K562 (cell line): ENCODE results near the gene TNPO2. TPM values are rescaled to one million over a fixed set of nuclear protein-coding genes. Genes with fewer than 3 reads are reported as not detected.
A peak's percentile ranks its signal among the peaks of the same experiment; 100 is the strongest.

Experiments
- ASH1L ChIP-seq: fragments of 450-650 bp; IDR thresholded peaks from 2 replicates; pipeline ENCODE4 v1.6.1; 2018; ENCODE audit warnings: borderline replicate concordance, mild to moderate bottlenecking, low read depth; ENCODE audit not compliant: partially characterized antibody
- CAMTA2 ChIP-seq: fragments of 250-450 bp; sonication (Bioruptor Pico); conservative IDR thresholded peaks from 2 replicates; pipeline ENCODE4 v1.5.1; 2022
- CHCHD3 ChIP-seq: fragments of 250-450 bp; sonication (Bioruptor Pico); IDR thresholded peaks from 2 replicates; pipeline ENCODE4 v2.1.2; 2022; ENCODE audit warnings: mild to moderate bottlenecking
- CTCFL ChIP-seq: IDR thresholded peaks from 2 replicates; pipeline ENCODE4 v1.6.1; 2011; ENCODE audit warnings: borderline replicate concordance, low read depth, mild to moderate bottlenecking, moderate library complexity, low read length; ENCODE audit not compliant: insufficient read depth, poor library complexity, severe bottlenecking
- FOXP1 ChIP-seq: sonication (generic); formaldehyde crosslinking; IDR thresholded peaks from 2 replicates; pipeline ENCODE4 v1.8.0; 2022; ENCODE audit warnings: mild to moderate bottlenecking, missing genetic modification reagents
- HNRNPUL1 ChIP-seq: fragments of 200-400 bp; formaldehyde crosslinking; IDR thresholded peaks from 2 replicates; pipeline ENCODE4 v1.6.1; 2017; ENCODE audit warnings: low read length
- HOXB6 ChIP-seq: fragments of 250-450 bp; sonication (Bioruptor Pico); IDR thresholded peaks from 2 replicates; pipeline ENCODE4 v1.5.1; 2022; ENCODE audit warnings: mild to moderate bottlenecking, borderline replicate concordance
- LARP7 ChIP-seq: fragments of 450-650 bp; IDR thresholded peaks from 2 replicates; pipeline ENCODE4 v1.6.1; 2016
- MAZ ChIP-seq, 2 experiments: fragments of 450-650 bp in 1 of 2; sonication (generic) in 1 of 2; formaldehyde crosslinking; IDR thresholded peaks in 1 of 2; conservative IDR thresholded peaks in 1 of 2; 2 replicates each; pipeline versions ENCODE4 v1.4.0 to v1.5.0; 2020; ENCODE audit warnings: mild to moderate bottlenecking in 1 of 2, missing genetic modification reagents in 1 of 2
- MED1 ChIP-seq: sonication (generic); formaldehyde crosslinking; IDR thresholded peaks from 2 replicates; pipeline ENCODE4 v1.8.1; 2023; ENCODE audit warnings: missing genetic modification reagents, borderline replicate concordance
- NFATC3 ChIP-seq: fragments of 450-650 bp; IDR thresholded peaks from 2 replicates; pipeline ENCODE4 v1.6.1; 2017; ENCODE audit warnings: mild to moderate bottlenecking
- NR1H2 ChIP-seq: sonication (generic); formaldehyde crosslinking; IDR thresholded peaks from 2 replicates; pipeline ENCODE4 v1.4.0; 2020; ENCODE audit warnings: mild to moderate bottlenecking, missing genetic modification reagents
- PRMT5 ChIP-seq: sonication (generic); formaldehyde crosslinking; IDR thresholded peaks from 2 replicates; pipeline ENCODE4 v1.5.0; 2020; ENCODE audit warnings: missing genetic modification reagents
- PTBP1 ChIP-seq: fragments of 200-400 bp; formaldehyde crosslinking; IDR thresholded peaks from 2 replicates; pipeline ENCODE4 v1.6.1; 2017; ENCODE audit warnings: low read depth, low read length
- SIX5 ChIP-seq, 2 experiments: IDR thresholded peaks; 2 replicates each; pipeline ENCODE4 v1.6.1; 2011; ENCODE audit warnings: low read length in 2 of 2, borderline replicate concordance in 1 of 2, low read depth in 1 of 2, mild to moderate bottlenecking in 1 of 2, moderate library complexity in 1 of 2; ENCODE audit not compliant: insufficient read depth in 1 of 2
- SRSF9 ChIP-seq: fragments of 200-400 bp; formaldehyde crosslinking; IDR thresholded peaks from 2 replicates; pipeline ENCODE4 v1.6.1; 2017; ENCODE audit warnings: low read depth, low read length, borderline replicate concordance
- STAT5B ChIP-seq: fragments of 250-450 bp; sonication (Bioruptor Pico); IDR thresholded peaks from 2 replicates; pipeline ENCODE4 v1.8.0; 2021; ENCODE audit warnings: mild to moderate bottlenecking, inconsistent platforms
- THRB ChIP-seq: fragments of 450-650 bp; formaldehyde crosslinking; conservative IDR thresholded peaks from 2 replicates; pipeline ENCODE4 v1.4.0; 2022; ENCODE audit warnings: mild to moderate bottlenecking, missing genetic modification characterization
- TRIM28 ChIP-seq: fragments of 450-650 bp; IDR thresholded peaks from 2 replicates; pipeline ENCODE4 v1.6.1; 2017
- U2AF1 ChIP-seq: fragments of 200-400 bp; formaldehyde crosslinking; optimal IDR thresholded peaks from 2 replicates; pipeline ENCODE3; 2017; ENCODE audit warnings: mild to moderate bottlenecking, low read depth, low read length, moderate library complexity
- ZNF324 ChIP-seq: fragments of 250-450 bp; sonication (Bioruptor Pico); IDR thresholded peaks from 2 replicates; pipeline ENCODE4 v1.4.0; 2020; ENCODE audit warnings: mild to moderate bottlenecking
- ZNF785 ChIP-seq: fragments of 250-450 bp; sonication (Bioruptor Pico); IDR thresholded peaks from 2 replicates; pipeline ENCODE4 v1.4.0; 2020; ENCODE audit warnings: mild to moderate bottlenecking
- polyA plus RNA-seq, 8 experiments: library from polyadenylated mRNA; depleted of rRNA in 4 of 8; stranded (reverse) in 5 of 8; unstranded in 3 of 8; fragments of >200 nt; fragmentation: Nextera tagmentation in 2 of 8; fragmentation: Illumina TruSeq in 1 of 8; extraction: Ambion mirVana in 2 of 8; extraction: Trizol in 1 of 8; gene quantifications; 2 replicates each; pipeline versions ENCODE4 v1.2.1 to v1.2.3, GENCODE V29; 2011 to 2014; ENCODE audit warnings: inconsistent platforms in 1 of 8, missing spikeins in 1 of 8
- total RNA-seq, 7 experiments: library from RNA; depleted of rRNA in 6 of 7; stranded (reverse); fragments of >200 nt in 6 of 7; fragmentation: Illumina TruSeq in 2 of 7; extraction: Trizol in 2 of 7; gene quantifications; 2 replicates each; pipeline versions ENCODE4 v1.2.1 to v1.2.3, GENCODE V29; 2011 to 2021; ENCODE audit warnings: low replicate concordance in 1 of 7
- TF ChIP-seq, protein P1 (sequence below): fragments of 250-450 bp; sonication (Bioruptor Pico); IDR thresholded peaks from 2 replicates; pipeline ENCODE4 v1.4.0; 2020; ENCODE audit warnings: mild to moderate bottlenecking

Gene TNPO2
- total and polyA plus RNA-seq, 9 of the 15 experiments (the other 6 are each of a cell fraction or from before 2014, with no cell fraction given): 6.0 to 126 (median 53.8) TPM

DNA sequence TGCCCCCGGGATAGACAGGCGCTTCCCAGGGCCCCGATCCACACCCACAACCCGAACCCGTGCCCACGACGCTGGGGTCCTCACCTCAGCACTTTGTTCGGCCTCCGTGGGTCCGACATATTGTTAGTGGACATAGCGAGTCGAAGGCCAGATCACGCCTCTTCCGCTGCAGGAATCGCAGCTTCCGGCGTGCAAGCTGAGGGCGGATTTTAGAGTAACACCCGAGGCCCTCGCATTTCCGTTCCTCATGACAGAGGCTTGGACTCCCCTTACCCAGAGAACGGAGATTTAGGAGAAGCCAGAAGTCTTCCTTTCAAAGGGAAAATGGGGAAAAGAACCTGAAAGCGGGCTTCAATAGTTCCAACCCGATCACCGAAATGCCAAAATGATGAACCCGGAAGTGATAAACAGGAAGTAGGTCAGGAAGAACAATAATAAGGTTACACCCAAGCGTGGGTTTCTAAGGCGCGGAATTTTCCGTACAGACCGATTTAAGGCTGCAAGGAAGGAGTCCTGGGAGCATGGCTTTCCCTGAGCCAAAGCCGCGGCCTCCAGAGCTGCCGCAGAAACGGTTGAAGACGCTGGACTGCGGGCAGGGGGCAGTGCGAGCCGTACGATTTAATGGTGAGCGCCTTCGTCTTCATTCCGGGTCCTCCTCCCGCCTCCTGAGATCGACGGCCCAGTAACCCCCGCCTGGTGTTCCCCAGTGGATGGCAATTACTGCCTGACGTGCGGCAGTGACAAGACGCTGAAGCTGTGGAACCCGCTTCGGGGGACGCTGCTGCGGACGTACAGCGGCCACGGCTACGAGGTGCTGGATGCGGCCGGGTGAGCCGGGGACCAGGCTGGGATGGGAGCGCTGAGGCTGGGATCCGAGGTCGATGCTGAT lies 54.2 kb downstream of the TNPO2 start (continued):
- TF ChIP-seq, protein P1, sequence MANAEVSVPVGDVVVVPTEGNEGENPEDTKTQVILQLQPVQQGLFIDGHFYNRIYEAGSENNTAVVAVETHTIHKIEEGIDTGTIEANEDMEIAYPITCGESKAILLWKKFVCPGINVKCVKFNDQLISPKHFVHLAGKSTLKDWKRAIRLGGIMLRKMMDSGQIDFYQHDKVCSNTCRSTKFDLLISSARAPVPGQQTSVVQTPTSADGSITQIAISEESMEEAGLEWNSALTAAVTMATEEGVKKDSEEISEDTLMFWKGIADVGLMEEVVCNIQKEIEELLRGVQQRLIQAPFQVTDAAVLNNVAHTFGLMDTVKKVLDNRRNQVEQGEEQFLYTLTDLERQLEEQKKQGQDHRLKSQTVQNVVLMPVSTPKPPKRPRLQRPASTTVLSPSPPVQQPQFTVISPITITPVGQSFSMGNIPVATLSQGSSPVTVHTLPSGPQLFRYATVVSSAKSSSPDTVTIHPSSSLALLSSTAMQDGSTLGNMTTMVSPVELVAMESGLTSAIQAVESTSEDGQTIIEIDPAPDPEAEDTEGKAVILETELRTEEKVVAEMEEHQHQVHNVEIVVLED (CRISPR knock-in tag): peak; percentile 66
- 0 out of 2 replicates have a peak, but pooled peaks have one; percentile 12 for TF ChIP-seq PTBP1
- TF ChIP-seq CTCFL: no peak
- no peak for TF ChIP-seq STAT5B
- TF ChIP-seq ASH1L: peak; percentile 92
- peak; percentile 96 for TF ChIP-seq NFATC3
- TF ChIP-seq MED1 (CRISPR knock-in tag): no peak
- TF ChIP-seq ZNF324 (CRISPR knock-in tag): no peak
- no peak for TF ChIP-seq CAMTA2 (CRISPR knock-in tag)
- TF ChIP-seq LARP7: no peak
- peak; percentile 13; the same call in 1 of the 2 replicates for TF ChIP-seq THRB
- no peak; the same call in 1 of the 2 replicates for TF ChIP-seq HOXB6 (CRISPR knock-in tag)
- no peak for TF ChIP-seq HNRNPUL1
- peak; percentile 54 to 59; a peak in 2 of 4 replicates for TF ChIP-seq SIX5 (IDR thresholded peaks at IDR 0.05; ENCODE audit: borderline replicate concordance in 1 of 2, insufficient read depth in 1 of 2, low read depth in 1 of 2, low read length in 2 of 2)
- 0 out of 2 replicates have a peak, but pooled peaks have one; percentile 17 for TF ChIP-seq FOXP1 (CRISPR knock-in tag)
- TF ChIP-seq ZNF785 (CRISPR knock-in tag): no peak
- TF ChIP-seq NR1H2: 0 out of 2 replicates have a peak, but pooled peaks have one; percentile 42
- peak; percentile 72 for TF ChIP-seq TRIM28
- TF ChIP-seq CHCHD3: no peak
- no peak for TF ChIP-seq SRSF9
- no peak for TF ChIP-seq U2AF1
- no peak for TF ChIP-seq PRMT5 (CRISPR knock-in tag)
- peak; percentile 38 to 59 for TF ChIP-seq MAZ (CRISPR knock-in tag; conservative IDR thresholded peaks at IDR 0.05 in 1 of 2, IDR thresholded peaks at IDR 0.05 in 1 of 2)
